Heart left ventricle (tissue), 16 donors: ENCODE results near the gene C8A. TPM values are rescaled to one million over a fixed set of nuclear protein-coding genes. Genes with fewer than 3 reads are reported as not detected.

Experiments
- ATAC-seq, 4 donors: fragments of 200-7000 bp; cut with Tn5 transposase; one replicate each; pipeline ENCODE4 v1.9.1; 2020 to 2022; ENCODE audit warnings: moderate library complexity in 4 of 4, mild to moderate bottlenecking in 3 of 4, moderate number of reproducible peaks in 1 of 4
- DNase-seq, 5 donors: peaks; one replicate each; pipeline ENCODE4 v3.0.0-alpha.2; 2020
- H3K27ac ChIP-seq, 12 donors: fragments of 200-600 bp; sonication (generic) in 4 of 12; one replicate each; pipeline versions ENCODE4 v1.5.0 to v1.8.0; 2016 to 2022; ENCODE audit warnings: mild to moderate bottlenecking in 2 of 12
- H3K27me3 ChIP-seq, 9 donors: fragments of 200-600 bp; sonication (generic) in 2 of 9; one replicate each; pipeline versions ENCODE4 v1.5.1 to v1.8.0; 2016 to 2022; ENCODE audit warnings: mild to moderate bottlenecking in 3 of 9
- H3K36me3 ChIP-seq, 9 donors: fragments of 200-600 bp; sonication (generic) in 2 of 9; one replicate each; pipeline versions ENCODE4 v1.5.0 to v1.8.0; 2018 to 2022; ENCODE audit warnings: mild to moderate bottlenecking in 2 of 9
- H3K4me1 ChIP-seq, 12 donors: fragments of 200-600 bp; sonication (generic) in 4 of 12; one replicate each; pipeline versions ENCODE4 v1.5.0 to v1.8.0; 2016 to 2022; ENCODE audit warnings: mild to moderate bottlenecking in 3 of 12
- H3K4me3 ChIP-seq, 12 donors: fragments of 200-600 bp; sonication (generic) in 4 of 12; one replicate each; pipeline versions ENCODE4 v1.5.0 to v1.8.0; 2017 to 2022; ENCODE audit warnings: mild to moderate bottlenecking in 9 of 12, moderate library complexity in 4 of 12
- H3K9me3 ChIP-seq, 12 donors: fragments of 200-600 bp; sonication (generic) in 4 of 12; one replicate each; pipeline versions ENCODE4 v1.5.0 to v1.8.0; 2016 to 2022; ENCODE audit warnings: mild to moderate bottlenecking in 1 of 12
- POLR2A ChIP-seq, 2 donors: fragments of 450-650 bp; IDR thresholded peaks; one replicate each; pipeline ENCODE4 v1.6.1; 2017; ENCODE audit warnings: antibody characterized with exemption in 2 of 2, mild to moderate bottlenecking in 2 of 2, moderate library complexity in 2 of 2
- WGBS, 4 donors: extraction: QIAGEN DNeasy Blood & Tissue Kit in 2 of 4; methylation state at CpG; one replicate each; pipeline versions ENCODE4 v1.1.5 to v1.1.7; 2013 to 2018; 5-methylcytosine and 5-hydroxymethylcytosine counted together
- intact Hi-C, 10 donors: fragments of 100-400 bp; cut with DNase I; formaldehyde crosslinking; loops; one replicate each; pipeline versions ENCODE4 v1.11.1 to v1.14.2; 2022
- polyA plus RNA-seq, 2 donors: library from polyadenylated mRNA; stranded (reverse); fragments of 200-250 nt; gene quantifications; one replicate each; pipeline ENCODE4 v1.2.3, GENCODE V29; 2013
- total RNA-seq, 9 donors: library from RNA; depleted of rRNA in 2 of 9; stranded (reverse); fragments of >200 nt in 2 of 9; fragmentation: NEBNext Ultra II Directional in 3 of 9; extraction: Animal tissue kit (Norgen Biotek cat#: 25700) in 3 of 9; gene quantifications; one replicate each; pipeline versions ENCODE4 v1.1.0 to v1.2.4, GENCODE V29; 2016 to 2023
- TF ChIP-seq, protein P1 (sequence below), 12 donors: fragments of 200-600 bp; sonication (generic) in 4 of 12; IDR thresholded peaks; one replicate each; pipeline versions ENCODE4 v1.5.0 to v1.8.0; 2018 to 2022; ENCODE audit warnings: antibody characterized with exemption in 12 of 12, mild to moderate bottlenecking in 5 of 12
- donor health status: ischemic (EF 13 %, LVEDD 7.1; RV severe dilation, severe dysfunction).
- donor health status: healthy with polysubstance abuse.
- donor health status: DM: no; HTN: yes; CAD: no.
- donor health status: DM: no; HTN: no; CAD: no.
- donor health status: ischemic (EF 25% LVEDD 6.9; RV normal size, moderate dysfunction).
- donor health status: ischemic (EF 25% LVEDD 5.7; RV mildly dilated, moderate dysfunction).
- donor health status: healthy.
- donor health status: DM: yes; HTN: yes; CAD: no.
- donor health status: ischemic (EF 35%, LVEDD 5.7; RV mildly dilated, moderate dysfunction).
- donor health status: nonischemic (EF 11% LVEDD 7.7; RV severe dilation, severe dysfunction).
- donor health status: DM: yes; HTN: yes; CAD: no.
- donor health status: PGD.
- donor health status: ischemic (EF 29% LVEDD 5.4; RV normal size, mild dysfunction).
- donor health status: nonischemic (EF 23%, LVEDD 6.1; RV moderate dilation, normal function).

Gene C8A
- total and polyA plus RNA-seq, 11 donors: not detected

DNA sequence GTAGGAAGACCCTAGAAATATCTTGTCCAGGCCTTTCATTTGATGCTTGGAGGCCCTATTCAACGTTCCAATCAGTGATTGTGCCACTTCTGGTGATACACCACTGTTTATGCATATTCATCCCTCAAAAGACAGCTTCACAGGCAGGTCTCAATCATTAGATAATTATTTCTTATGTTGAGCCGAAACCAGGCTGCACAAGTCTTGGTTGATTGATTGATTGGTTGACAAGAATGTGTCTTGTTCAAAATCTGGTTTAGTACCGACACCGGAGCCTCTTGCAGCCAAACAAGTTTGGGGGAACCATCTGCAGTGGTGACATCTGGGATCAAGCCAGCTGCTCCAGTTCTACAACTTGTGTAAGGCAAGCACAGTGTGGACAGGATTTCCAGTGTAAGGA, 20.1 kb downstream of the C8A start:
- H3K27me3 ChIP-seq: no peaks in the 10 kb centered on the region
- H3K4me1 ChIP-seq: peaks cover 0 to 5% (median 0%) of the 10 kb centered on the region in 12 donors
- no peak for ATAC-seq
- H3K36me3 ChIP-seq: no peaks in the 10 kb centered on the region
- DNase-seq: no peak
- TF ChIP-seq, protein P1, sequence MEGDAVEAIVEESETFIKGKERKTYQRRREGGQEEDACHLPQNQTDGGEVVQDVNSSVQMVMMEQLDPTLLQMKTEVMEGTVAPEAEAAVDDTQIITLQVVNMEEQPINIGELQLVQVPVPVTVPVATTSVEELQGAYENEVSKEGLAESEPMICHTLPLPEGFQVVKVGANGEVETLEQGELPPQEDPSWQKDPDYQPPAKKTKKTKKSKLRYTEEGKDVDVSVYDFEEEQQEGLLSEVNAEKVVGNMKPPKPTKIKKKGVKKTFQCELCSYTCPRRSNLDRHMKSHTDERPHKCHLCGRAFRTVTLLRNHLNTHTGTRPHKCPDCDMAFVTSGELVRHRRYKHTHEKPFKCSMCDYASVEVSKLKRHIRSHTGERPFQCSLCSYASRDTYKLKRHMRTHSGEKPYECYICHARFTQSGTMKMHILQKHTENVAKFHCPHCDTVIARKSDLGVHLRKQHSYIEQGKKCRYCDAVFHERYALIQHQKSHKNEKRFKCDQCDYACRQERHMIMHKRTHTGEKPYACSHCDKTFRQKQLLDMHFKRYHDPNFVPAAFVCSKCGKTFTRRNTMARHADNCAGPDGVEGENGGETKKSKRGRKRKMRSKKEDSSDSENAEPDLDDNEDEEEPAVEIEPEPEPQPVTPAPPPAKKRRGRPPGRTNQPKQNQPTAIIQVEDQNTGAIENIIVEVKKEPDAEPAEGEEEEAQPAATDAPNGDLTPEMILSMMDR (IDR thresholded peaks at IDR 0.05): no peak
- H3K27ac ChIP-seq: no peak overlapping the region
- WGBS, 4 donors: 80 to 91% (median 83%) methylated on average over 4 of the region's 4 CpGs
- intact Hi-C loops: no loop called here
- no peaks in the 10 kb centered on the region for H3K9me3 ChIP-seq
- no peak overlapping the region for H3K4me3 ChIP-seq

DNA sequence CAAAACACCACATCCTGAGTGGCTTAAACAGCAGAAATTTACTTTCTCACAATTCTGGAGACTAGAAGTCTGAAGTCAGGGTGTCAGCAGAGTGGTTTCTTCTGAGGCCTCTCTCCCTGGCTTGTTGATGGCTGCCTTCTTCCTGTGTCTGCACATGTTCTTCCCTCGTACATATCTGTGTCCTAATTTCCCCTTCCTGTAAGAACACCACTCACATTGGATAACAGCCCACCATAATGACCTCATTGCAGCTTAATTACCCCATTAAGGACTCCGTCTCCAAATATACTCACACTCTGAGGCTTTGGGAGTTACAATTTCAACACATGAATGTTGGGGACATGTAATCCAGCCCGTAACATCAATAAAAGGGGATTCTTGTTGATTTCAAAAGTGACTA, 23.4 kb downstream of the C8A start:
- ATAC-seq: peak; percentile 45 to 85 (median 63)
- peak overlapping the region in 3 of 12 donors; percentile 10 to 26 (median 18) for H3K27ac ChIP-seq
- peaks cover 0 to 3% (median 0%) of the 10 kb centered on the region in 12 donors for H3K4me1 ChIP-seq
- no peaks in the 10 kb centered on the region for H3K27me3 ChIP-seq
- 50 to 64% (median 53%) methylated on average over 3 of the region's 3 CpGs for WGBS, 4 donors
- no peaks in the 10 kb centered on the region for H3K9me3 ChIP-seq
- intact Hi-C loops: no loop called here
- TF ChIP-seq POLR2A (IDR thresholded peaks at IDR 0.05): no peak
- TF ChIP-seq, protein P1 (IDR thresholded peaks at IDR 0.05): no peak
- peak in 1 of 5 donors; percentile 22 for DNase-seq
- H3K36me3 ChIP-seq: no peaks in the 10 kb centered on the region
- H3K4me3 ChIP-seq: no peak overlapping the region

DNA sequence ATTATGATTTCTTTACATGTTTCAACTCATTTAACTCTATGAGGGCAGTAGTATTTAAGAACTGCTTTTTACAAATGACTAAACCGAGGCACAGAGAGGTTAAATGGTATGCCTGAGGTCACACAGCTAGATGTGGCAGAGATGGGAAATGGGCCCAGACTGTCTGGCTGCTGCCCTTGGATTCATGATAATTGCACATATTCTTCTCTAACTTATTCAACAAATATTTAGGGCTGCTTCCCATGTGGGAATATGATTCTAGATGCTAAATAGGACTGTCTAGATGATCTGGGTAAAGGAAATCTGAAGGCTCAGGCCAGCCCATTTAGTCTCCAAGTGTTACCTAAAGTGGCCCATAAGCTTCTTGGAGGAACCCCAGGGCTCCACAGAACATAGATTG, 26.2 kb downstream of the C8A start:
- Histone ChIP-seq H3K4me1 (peaks cover 0 to 3% (median 0%) of the 10 kb centered on the region in 12 donors), H3K27me3 (no peaks in the 10 kb centered on the region), H3K9me3 (no peaks in the 10 kb centered on the region), H3K27ac (no peak overlapping the region), H3K4me3 (no peak overlapping the region), H3K36me3 (no peaks in the 10 kb centered on the region)
- 68 to 82% (median 77%) methylated on average over 1 of the region's 1 CpG for WGBS, 4 donors
- TF ChIP-seq POLR2A (IDR thresholded peaks at IDR 0.05): no peak
- TF ChIP-seq, protein P1 (IDR thresholded peaks at IDR 0.05): no peak
- DNase-seq (no peak), ATAC-seq (no peak)
- intact Hi-C loops: no loop called here

DNA sequence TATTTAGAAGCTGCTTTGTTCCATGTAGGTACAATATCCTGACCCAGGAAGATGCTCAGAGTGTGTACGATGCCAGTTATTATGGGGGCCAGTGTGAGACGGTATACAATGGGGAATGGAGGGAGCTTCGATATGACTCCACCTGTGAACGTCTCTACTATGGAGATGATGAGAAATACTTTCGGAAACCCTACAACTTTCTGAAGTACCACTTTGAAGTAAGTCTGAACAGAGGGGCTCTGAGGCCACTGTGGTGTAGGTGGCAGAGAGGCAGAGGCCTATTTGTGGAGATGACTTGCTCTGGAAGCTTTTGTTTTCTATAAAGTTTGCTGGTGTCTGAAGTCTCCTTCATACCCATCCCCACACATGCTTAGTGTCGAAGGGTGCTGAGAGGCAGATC, 26.8 kb downstream of the C8A start:
- ATAC-seq: no peak
- Histone ChIP-seq H3K9me3 (no peaks in the 10 kb centered on the region), H3K4me3 (no peak overlapping the region), H3K4me1 (peaks cover 0 to 3% (median 0%) of the 10 kb centered on the region in 12 donors), H3K36me3 (no peaks in the 10 kb centered on the region), H3K27ac (no peak overlapping the region), H3K27me3 (no peaks in the 10 kb centered on the region)
- 89 to 95% (median 92%) methylated on average over 6 of the region's 6 CpGs for WGBS, 4 donors
- no peak for TF ChIP-seq POLR2A (IDR thresholded peaks at IDR 0.05)
- TF ChIP-seq, protein P1 (IDR thresholded peaks at IDR 0.05): no peak
- no peak for DNase-seq
- intact Hi-C loops: no loop called here
